ENCODE results near the gene DPRX.
A peak's percentile ranks its signal among the peaks of the same experiment; 100 is the strongest.
"Not testable (repeated sequence)": the region's sequence is repeated elsewhere in the genome, so short reads cannot be mapped to it uniquely, and the experiment has no call there.

DPRX gene

GRCh38 chr19:53647350-53647749 is 15.6 kb downstream of the DPRX start:
- DNase-seq, result no peak

DNA sequence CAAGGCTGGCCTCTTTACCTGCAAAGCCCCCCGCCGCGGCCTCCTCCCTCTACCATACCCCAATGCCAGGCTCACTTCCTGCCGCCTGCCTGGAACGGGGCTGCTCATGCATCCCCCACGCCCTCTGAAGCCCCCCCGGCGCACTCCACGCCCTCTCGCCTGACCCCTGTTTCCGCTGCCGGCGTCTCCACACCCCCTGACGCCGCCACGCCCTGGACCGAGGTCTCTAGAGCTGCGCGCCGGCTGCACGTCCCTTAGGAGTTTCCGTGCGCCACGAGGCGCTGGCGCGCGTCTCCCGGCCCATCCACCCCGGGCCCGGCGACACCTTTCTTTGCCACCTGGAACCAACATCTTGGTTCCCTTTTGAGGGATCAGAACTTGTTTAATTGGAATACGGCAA is 16.0 kb downstream of the DPRX start:
- DNase-seq, result no peak

DNA sequence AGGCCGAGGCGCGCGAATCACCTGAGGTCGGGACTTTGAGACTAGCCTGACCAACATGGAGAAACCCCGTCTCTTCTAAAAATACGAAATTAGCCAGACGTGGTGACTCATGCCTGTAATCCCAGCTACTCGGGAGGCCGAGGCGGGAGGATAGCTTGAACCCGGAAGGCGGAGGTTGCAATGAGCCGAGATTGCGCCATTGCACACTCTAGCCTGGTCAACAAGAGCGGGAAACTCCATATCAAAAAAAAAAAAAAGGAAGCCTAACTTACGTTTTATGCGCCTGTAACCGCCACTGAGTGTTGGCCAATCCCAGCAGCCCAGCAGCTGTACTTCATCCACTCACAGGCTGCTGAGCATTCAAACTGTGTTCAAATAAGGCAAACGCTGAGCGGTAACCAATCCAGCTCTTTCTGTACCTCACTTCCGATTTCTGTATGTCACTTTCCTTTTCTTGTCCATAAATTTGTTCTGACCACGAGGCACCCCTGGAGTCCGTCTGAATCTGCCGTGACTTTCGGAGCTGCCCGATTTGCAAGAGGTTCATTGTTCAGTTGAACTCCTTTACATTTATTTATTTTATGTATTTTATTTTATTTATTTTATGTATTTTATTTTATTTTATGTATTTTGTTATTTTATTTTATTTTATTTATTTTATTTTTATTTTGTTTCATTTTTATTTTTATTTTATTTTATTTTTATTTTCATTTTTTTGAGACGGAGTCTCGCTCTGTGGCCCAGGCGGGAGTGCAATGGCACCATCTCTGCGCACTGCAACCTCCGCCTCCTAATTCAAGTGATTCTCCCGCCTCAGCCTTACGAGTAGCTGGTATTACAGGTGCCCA is 18.2 kb downstream of the DPRX start:
- no peak for DNase-seq

DNA sequence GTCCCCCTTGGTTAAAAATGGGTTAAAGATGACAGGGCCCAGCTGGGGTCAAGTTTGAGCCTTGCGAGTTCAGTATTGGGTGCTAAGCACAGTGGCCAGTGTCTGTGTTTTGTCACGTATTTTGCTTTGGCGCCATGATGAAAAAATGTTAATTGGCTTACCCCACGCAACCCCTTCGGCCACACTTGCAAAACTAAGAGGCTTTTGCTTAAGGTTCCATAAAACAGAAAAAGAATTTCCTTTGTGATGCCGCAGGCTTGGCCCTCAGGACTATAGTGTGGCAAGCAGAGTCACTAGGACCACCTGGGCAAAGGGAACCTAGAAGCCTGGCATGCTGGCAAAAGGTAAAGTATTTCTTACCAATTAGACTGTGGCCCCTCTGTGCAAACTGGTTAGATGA is 20.7 kb downstream of the DPRX start:
- DNase-seq, result no peak

DNA sequence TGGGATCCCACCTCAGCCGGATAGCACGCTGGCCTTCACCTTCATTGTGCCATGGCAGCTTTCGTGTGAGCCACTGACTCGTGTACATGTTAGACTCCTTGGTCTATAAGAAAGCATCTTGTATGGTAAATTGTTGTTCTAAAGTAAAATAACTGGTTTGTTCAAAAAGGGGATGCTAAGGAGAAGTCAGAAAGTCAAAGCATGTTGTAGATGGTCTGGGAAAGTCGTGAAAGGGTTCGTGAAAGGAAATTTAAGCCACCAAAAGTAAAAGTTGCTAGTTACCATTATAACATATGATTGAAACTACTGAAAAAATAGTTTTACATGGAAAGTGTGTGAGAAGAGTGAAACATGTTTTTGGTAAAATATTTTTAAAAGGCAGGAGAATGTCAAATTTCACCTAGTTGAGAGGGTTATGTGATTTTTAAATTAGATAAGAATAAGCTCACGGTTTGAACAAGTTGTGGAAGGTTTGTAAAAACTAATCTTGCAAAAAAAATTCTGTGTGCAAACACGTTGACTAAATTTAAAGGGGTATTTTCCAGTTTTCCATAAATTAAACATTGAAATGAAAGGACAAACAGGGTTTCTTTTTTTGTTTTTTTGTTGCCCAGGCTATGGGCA is 23.4 kb downstream of the DPRX start:
- peak; percentile 24 for DNase-seq

DNA sequence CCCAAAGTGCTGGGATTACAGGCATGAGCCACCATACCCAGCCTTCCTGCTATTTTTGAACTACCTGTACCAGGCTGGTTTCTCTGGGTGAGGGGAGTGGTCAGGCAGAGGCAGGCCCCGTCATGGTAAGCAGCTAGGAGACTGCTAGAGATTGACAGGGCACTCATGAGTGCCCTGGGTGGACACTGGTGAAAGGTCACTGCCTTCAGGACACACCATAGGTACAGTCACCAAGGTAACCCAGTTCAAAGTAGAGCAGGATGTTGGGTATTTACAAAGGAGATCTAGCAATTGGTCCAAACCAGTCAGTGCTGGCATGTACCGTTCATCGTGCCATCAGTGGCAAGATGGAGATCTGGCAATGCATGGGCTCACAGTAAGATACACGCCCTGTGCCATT is 25.5 kb downstream of the DPRX start:
- no peak for DNase-seq

- no peak for DNase-seq
Observed at GRCh38 chr19:53657778-53658177, 26.0 kb downstream of the DPRX start.

GRCh38 chr19:53659292-53659691 is 27.5 kb downstream of the DPRX start:
- DNase-seq, result peak; percentile 95

- no peak for DNase-seq
Observed at GRCh38 chr19:53660584-53660983, 28.8 kb downstream of the DPRX start.

- no peak for DNase-seq
Observed at GRCh38 chr19:53662209-53662608, 30.4 kb downstream of the DPRX start.

DNA sequence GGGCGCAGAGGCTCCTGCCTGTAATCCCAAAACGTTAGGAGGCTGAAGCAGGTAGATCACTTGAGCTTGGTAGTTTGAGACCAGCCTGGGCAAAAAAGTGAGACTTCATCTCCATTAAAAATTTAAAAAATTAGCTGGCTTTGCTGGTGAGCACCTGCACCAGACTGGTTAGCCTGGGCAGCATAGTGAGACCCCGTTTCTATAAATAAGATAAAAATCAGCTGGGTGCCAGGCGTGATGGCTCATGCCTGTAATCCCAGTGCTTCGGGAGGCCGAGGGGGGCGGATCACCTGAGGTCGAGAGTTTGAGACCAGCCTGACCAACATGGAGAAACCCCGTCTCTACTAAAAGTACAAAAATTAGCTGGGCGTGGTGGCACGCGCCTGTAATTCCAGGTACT is 32.4 kb downstream of the DPRX start:
- no peak for DNase-seq

DNA sequence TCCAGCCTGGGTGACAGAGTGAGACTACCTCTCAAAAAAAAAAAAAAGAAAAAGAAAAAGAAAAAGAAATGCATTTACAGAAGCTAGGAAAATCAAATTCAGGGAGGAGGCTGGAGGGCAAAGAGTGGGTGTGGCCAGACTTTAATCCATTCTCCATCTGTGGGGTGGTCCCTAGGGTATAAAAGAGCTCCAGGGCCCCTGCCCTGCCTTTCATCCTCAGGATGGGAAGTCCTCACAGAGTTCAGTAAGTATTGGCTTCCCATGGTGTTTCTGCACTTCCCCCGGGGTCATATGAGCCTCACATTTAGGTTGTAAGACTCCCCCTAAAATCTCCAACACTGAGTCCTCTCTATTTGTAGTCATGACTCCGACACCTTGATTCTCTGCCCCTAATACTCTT is 33.0 kb downstream of the DPRX start:
- no peak for DNase-seq

GRCh38 chr19:53666331-53666730 is 34.5 kb downstream of the DPRX start:
- not testable (repeated sequence) for DNase-seq

DNA sequence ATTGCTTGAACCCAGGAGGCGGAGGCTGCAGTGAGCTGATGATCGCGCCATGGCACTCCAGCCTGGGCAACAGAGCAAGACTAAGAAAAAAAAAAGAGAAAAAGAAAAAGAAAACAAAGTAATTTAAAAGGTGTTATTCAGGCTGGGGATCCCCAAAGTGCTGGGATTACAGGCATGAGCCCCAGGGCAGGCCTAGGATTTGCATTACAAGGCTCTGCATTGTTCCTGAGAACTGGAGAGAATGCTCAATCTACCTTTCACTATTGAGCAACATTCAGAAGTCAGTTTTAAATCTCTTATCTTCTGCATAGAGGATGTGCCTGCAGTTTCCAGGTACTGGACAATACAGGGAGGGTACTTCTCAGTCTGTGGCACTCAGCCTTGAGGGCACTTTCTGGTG is 37.0 kb downstream of the DPRX start:
- not testable (repeated sequence) for DNase-seq

DNA sequence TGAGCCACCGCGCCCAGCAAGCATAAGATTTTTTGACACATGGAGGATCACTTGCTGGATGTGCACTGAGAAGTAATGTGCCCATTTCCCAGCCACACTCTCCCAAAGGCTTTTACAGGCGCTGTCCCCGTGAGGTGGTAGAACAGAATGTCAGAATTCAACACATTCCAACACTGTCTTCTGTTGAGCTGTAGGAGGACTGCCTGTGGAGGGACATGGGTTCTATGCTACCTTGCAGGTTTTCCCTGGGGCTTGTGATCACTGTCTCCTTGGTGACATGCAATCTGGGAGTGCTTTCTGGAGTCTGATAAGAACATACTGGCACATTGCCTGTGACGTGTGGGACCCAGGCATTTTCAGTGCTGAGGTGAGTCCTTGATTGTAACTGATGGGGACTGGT is 38.5 kb downstream of the DPRX start:
- no peak for DNase-seq

DNA sequence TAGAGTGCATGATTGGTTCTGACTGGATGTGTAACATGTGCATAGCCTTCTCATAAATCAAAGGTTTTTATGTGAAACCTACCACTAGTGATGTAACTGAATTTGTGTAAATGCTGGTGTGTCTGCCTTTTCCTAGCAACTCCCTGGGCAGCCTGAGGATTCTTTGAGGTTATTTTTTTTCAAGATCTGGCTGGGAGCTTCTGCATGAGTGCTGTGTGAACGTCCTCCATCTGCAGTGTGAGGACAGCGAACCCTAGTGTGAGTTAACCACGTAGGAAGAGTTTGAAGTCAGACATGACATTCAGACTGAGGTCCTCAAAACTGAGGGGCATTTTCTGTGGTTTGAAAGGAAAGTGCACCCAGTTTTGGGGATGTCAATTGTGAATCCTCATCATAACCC is 39.9 kb downstream of the DPRX start:
- no peak for DNase-seq

All from OCI-M1 (cell line).